VCaP (cell line): Measurements from ENCODE around the gene PNPO.
A peak's percentile ranks its signal among the peaks of the same experiment; 100 is the strongest.

ENCODE experiments used
- H3K27ac ChIP-seq: fragments of 450-650 bp; 2 replicates; pipeline ENCODE4 v1.5.1; 2017
- CTCF ChIP-seq: fragments of 450-650 bp; conservative IDR thresholded peaks from 2 replicates; pipeline ENCODE4 v1.5.1; 2017; ENCODE audit warnings: mild to moderate bottlenecking, moderate library complexity

Gene PNPO

GRCh38 chr17:47955497-47956461, 14.4 kb downstream of the PNPO start:
- no peak for TF ChIP-seq CTCF
- H3K27ac ChIP-seq = peak overlapping the region; percentile 91

GRCh38 chr17:47956791-47957590, 15.6 kb downstream of the PNPO start:
- peak overlapping the region; percentile 91 for H3K27ac ChIP-seq
- TF ChIP-seq CTCF = no peak

DNA sequence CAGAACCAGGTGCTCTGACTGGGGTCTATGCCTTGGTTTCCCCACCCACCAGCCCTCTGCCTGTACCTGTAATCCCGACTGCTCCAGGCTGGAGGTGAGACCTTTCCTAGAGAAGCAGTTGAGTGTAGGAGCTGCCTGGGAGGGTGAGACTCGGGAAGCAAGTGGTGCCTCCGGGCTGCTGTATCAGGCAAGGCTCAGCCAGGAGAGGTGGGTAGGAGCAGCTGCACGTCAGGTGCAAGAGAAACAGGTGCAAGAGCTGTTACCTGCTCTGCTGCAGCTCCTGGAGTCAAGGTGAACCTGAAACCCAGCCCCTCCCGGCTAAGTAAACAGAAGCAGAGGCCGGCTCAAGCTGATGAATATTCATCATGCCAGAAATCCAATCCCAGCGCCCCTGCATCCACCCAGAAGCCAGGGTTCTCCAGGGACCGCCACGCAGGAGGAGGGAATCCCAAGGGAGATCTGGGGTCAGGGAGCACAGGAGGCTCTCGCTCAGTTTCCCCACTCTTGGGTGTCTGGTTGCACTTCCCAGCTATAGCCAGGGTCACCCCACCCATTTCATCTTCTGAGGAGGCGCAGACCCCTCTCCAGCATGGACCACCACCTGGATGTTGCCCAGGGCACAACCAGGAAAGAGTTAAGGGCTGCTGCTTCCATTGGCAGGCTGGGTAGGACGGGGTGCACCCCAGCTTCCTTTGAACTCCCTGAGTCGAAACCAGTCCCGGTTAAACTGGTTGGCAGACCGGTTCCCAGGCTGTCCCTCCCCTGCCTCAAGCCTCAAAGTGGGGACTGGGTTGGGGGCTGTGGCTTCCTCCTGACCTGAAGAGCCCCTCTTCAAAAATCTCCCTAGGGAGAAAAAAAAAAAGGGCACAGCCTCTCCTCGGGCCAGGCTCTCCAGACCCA, 16.5 kb downstream of the PNPO start, which contains the start of gene PRR15L:
Gene PRR15L, minus strand, starts transcription at position 293 of the 900 bp plus-strand sequence. CDS start 4,649 bp downstream, outside the sequence.
- TF ChIP-seq CTCF = no peak
- peak within 1 kb of the TSS; percentile 91 for H3K27ac ChIP-seq

DNA sequence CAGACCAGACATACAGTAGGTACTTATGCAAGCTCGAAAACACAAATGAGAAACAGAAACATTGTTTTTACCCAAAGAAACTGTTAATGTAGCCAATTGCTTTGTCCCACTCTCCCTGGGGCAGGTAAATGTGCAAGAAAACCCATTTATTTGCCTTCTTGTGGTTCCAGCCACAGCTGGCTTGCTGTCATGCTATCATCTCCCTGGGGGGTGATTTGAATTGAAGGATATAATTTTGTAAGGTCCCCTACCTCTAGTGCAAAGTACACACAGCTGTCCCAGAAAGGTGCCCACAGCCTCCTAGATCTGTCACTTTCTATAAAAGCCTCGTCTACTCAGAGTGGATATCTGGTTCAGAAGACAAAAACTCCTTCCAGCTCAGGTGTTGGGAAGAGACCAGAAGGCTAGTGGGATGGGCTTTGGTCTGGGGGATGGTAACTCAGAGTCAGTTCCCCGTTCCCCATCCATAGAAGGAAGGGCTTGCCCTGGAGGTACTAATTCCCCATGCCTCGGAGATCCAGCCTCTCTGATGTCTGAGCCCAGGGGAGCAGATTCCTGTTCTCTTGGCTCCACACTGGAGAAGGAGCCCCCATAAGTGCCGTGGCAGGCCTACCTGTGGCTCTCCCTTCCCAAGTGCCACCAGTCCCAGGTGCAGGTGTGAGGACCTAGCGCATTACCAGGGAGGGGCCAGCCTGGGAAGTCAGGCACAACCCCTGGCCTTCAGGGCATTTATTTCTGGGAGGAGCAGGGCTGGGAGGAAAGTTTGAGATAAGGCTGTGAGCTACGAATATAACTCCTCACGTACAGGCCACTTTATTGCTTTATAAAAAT, 18.7 kb downstream of the PNPO start:
- peak overlapping the region; percentile 91 for H3K27ac ChIP-seq
- TF ChIP-seq CTCF = no peak

DNA sequence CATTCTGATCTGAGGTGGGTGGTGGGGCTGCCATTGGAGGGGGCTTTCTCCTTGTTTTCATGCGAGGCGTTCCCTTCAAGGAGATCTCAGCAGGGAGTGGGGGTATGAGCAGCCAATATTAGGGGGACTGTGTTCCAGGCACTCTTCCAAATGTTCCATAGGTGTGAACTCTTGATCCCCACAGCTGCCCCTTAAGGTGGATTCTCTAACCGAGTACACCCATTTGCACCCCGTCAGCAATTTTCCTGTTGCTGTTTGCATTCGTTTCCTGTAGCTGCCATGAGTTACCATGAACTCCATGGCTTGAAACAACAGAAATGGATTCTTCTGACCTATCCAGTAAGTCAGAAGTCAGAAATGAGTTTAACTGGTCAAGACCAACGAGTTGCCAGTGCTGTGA, 20.0 kb downstream of the PNPO start:
- no peak for TF ChIP-seq CTCF
- no peak overlapping the region for H3K27ac ChIP-seq

GRCh38 chr17:47962901-47963300, 21.5 kb downstream of the PNPO start:
- TF ChIP-seq CTCF = no peak
- H3K27ac ChIP-seq = no peak overlapping the region
